Measurements from ENCODE around the gene RNF212. TPM values are rescaled to one million over a fixed set of nuclear protein-coding genes. Genes with fewer than 3 reads are reported as not detected.

The RNF212 gene
- total RNA-seq, 1 donor: 2.8 TPM

DNA sequence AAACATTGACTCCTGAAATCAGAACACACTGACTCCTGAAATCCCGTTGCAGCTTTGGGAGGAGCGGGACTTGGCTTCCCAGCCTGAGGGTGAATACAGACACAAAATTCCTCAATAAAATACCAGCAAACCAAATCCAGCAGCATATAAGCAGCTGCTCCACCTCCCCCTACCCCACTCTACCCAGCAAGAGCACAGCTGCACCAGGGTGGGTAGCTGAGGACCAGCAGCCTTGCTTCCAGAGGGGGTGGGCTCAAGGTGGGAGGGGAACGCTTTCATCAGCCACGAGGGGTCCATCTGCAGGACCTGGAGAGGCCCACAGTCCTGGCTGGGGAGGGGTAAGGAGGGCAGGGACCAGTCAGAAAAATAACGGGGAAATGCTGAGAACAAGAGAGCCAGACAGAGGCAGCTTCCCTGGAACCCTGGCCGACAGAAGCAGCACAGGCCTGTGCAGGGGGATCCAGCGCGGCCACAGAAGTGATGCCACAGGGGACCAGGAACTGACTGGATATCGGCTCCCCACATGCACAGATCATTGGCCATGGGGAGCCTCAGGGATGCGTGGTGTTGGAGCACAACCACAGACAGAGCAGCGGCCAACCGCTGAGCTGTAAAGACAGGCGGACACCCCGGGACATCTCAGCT is 52.2 kb downstream of the RNF212 start:
- TF ChIP-seq, protein P1, sequence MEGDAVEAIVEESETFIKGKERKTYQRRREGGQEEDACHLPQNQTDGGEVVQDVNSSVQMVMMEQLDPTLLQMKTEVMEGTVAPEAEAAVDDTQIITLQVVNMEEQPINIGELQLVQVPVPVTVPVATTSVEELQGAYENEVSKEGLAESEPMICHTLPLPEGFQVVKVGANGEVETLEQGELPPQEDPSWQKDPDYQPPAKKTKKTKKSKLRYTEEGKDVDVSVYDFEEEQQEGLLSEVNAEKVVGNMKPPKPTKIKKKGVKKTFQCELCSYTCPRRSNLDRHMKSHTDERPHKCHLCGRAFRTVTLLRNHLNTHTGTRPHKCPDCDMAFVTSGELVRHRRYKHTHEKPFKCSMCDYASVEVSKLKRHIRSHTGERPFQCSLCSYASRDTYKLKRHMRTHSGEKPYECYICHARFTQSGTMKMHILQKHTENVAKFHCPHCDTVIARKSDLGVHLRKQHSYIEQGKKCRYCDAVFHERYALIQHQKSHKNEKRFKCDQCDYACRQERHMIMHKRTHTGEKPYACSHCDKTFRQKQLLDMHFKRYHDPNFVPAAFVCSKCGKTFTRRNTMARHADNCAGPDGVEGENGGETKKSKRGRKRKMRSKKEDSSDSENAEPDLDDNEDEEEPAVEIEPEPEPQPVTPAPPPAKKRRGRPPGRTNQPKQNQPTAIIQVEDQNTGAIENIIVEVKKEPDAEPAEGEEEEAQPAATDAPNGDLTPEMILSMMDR (IDR thresholded peaks at IDR 0.05; ENCODE audit: insufficient read depth, low read length): no peak
- DNase-seq (ENCODE audit: low read depth): no peak
- H3K4me3 ChIP-seq (ENCODE audit: low read depth, low read length): no peak overlapping the region

DNA sequence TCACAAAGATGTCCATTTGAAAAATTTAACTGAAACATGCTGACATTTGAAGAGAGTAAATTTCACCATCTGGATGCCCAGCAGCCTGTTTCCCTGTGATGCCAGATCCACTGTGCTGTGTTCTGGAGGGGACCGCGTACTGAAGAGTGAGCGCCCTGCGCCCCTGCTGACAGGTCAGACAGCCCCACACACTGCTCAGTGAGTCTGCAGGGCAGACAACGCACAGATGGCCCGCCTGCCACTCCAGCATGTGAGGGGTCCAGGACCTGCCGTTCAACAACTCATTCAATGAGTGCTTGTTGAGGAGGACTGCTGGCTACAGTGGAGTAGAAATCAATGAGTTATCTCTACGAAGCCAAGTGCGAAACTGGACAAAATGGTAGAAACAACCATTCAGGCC is 52.7 kb downstream of the RNF212 start:
- TF ChIP-seq, protein P1 (IDR thresholded peaks at IDR 0.05; ENCODE audit: insufficient read depth, low read length): no peak
- no peak for DNase-seq (ENCODE audit: low read depth)
- no peak overlapping the region for H3K4me3 ChIP-seq (ENCODE audit: low read depth, low read length)

DNA sequence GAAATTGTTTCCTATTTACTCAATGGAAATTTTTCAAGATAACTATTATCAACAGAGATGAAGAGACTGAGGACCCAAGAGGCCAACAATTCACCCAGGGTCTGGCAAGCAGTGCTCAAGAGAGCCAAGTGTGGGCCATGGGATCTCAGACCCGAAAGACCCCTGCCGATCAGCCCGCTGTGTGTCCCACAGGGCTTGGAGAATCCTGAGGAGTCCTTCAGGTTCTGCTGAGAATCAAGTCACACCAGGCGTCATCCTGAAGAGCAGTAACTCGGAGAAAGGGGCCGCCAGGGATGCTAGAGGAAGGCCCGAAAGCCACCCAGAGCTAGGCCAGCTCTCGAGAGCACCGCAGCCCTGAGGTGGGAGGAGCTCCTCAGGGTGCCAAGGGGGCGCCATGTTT is 53.2 kb downstream of the RNF212 start:
- DNase-seq (ENCODE audit: low read depth): no peak
- TF ChIP-seq, protein P1 (IDR thresholded peaks at IDR 0.05; ENCODE audit: insufficient read depth, low read length): no peak
- no peak overlapping the region for H3K4me3 ChIP-seq (ENCODE audit: low read depth, low read length)

DNA sequence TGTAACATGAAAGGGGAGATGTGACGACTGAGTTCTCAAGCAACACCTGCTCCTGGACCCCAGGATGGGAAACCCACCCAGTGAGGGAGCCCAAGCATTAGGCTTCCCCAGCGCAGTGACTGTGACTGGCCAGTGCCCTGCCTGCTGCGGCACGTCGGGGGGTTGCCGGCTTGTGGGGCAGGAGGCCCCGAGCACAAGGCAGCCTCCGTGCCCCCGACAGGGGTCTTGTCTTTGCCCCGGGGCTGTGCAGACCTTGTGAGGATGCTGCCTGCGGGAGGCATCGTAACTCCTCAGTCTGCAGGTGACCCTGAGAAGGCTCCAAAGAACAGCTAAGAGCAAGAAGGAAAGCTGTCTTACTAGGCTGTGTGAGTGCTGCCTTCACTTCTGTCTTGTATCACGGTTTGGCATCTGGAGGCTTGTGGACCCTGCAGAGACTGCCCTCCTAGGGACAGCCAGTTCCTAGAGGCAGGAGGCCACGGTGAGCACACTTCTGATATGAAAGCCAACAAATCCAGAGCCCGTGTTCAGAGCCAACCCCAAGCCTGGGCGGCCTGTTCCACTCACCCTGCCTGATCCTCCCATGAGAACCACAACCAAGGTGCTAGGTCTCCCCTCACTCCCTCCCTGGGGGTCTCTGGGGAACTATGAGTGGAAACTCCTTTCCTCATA is 54.2 kb downstream of the RNF212 start:
- no peak for DNase-seq (ENCODE audit: low read depth)
- no peak overlapping the region for H3K4me3 ChIP-seq (ENCODE audit: low read depth, low read length)
- TF ChIP-seq, protein P1 (IDR thresholded peaks at IDR 0.05; ENCODE audit: insufficient read depth, low read length): no peak

DNA sequence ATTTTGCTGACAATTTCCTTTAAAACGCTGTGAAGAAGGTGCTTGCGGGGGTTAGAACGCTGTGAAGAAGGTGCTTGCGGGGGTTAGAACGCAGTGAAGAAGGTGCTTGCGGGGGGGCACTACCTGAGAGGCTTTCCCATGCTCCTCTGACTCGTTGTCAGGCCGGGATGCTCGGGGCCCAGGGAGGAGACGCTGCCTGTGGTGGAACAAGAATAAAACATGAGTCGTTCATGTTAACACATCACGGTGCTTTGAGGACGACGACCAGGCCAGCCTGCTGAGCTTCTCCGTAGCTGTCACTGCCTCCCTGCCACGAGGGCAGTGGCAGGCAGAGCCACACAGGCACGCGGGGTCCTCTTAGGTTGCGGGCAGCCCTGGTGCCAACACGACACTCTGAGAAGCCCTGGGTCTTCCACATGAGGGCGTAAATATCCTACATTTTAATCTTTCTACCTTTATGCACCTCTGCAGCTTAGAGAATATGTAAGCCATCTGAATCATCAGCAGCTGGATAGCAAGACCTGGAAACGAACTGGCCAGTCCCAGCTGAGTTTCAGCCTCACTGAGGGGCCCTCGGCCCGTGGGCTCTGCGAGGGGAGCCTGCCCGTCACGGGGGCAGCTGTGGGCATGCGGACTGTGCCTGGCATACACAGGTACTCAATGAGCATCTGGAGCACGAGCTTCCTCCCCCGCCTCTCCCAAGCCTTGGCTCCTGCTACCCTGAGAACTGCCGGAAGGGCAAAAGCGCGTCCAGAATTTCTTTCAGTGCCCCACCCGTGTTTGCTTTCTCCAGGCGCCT is 55.0 kb downstream of the RNF212 start:
- DNase-seq (ENCODE audit: low read depth): no peak
- TF ChIP-seq, protein P1 (IDR thresholded peaks at IDR 0.05; ENCODE audit: insufficient read depth, low read length): no peak
- H3K4me3 ChIP-seq (ENCODE audit: low read depth, low read length): no peak overlapping the region

DNA sequence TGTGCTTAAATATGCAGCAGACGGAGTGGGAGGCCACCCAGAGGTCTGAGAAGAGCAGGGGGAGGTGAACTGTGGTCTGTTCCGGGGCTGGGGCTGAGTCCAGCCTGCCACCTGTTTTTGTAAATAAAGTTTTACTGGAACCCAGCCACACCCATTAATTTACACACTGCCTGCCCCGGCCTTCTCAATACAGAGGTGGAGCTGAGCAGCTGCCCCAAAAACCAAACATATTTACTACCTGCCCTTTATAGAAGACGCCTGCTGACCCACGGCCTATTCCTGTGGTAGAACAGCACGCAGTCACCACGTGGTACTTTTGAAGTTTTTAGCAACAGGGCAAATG is 56.0 kb downstream of the RNF212 start:
- H3K4me3 ChIP-seq (ENCODE audit: low read depth, low read length): no peak overlapping the region
- TF ChIP-seq, protein P1 (IDR thresholded peaks at IDR 0.05; ENCODE audit: insufficient read depth, low read length): no peak
- no peak for DNase-seq (ENCODE audit: low read depth)

All from fibroblast of the aortic adventitia (primary cell).